Epithelial cell of esophagus (primary cell): Measurements from ENCODE around the gene ZNF236.

Experiments
- DNase-seq: peaks from one replicate; pipeline ENCODE4 v3.0.0; 2010; ENCODE audit warnings: low read depth
- H3K4me3 ChIP-seq: 2 replicates; pipeline ENCODE4 v1.5.1; 2011; ENCODE audit warnings: mild to moderate bottlenecking, low read length, control low read depth
- CTCF ChIP-seq: IDR thresholded peaks from 2 replicates; pipeline ENCODE4 v1.5.1; 2011; ENCODE audit warnings: low read depth, mild to moderate bottlenecking, low read length, control low read depth, inconsistent platforms; ENCODE audit not compliant: insufficient read depth; ENCODE audit errors: missing control alignments

The ZNF236 gene

GRCh38 chr18:76896677-76897076 lies 74.3 kb downstream of the ZNF236 start:
- DNase-seq, result no peak
- no peak overlapping the region for H3K4me3 ChIP-seq
- TF ChIP-seq CTCF, result no peak

GRCh38 chr18:76897257-76897656 lies 74.9 kb downstream of the ZNF236 start:
- no peak overlapping the region for H3K4me3 ChIP-seq
- TF ChIP-seq CTCF, result no peak
- DNase-seq, result no peak

- H3K4me3 ChIP-seq, result no peak overlapping the region
- no peak for DNase-seq
- no peak for TF ChIP-seq CTCF
These were observed 81.0 kb downstream of the ZNF236 start for GRCh38 chr18:76903386-76903785.

- no peak for DNase-seq
- no peak for TF ChIP-seq CTCF
- H3K4me3 ChIP-seq, result no peak overlapping the region
These were observed 83.5 kb downstream of the ZNF236 start for GRCh38 chr18:76905821-76906220.

GRCh38 chr18:76908277-76908676 lies 85.9 kb downstream of the ZNF236 start:
- TF ChIP-seq CTCF, result no peak
- no peak for DNase-seq
- H3K4me3 ChIP-seq, result no peak overlapping the region

- DNase-seq, result no peak
- no peak overlapping the region for H3K4me3 ChIP-seq
- no peak for TF ChIP-seq CTCF
These were observed 87.1 kb downstream of the ZNF236 start for GRCh38 chr18:76909439-76909838.

- no peak for TF ChIP-seq CTCF
- no peak for DNase-seq
- no peak overlapping the region for H3K4me3 ChIP-seq
These were observed 89.1 kb downstream of the ZNF236 start for GRCh38 chr18:76911440-76911839.
